ENCODE measurements around the gene PRKCQ.

Gene PRKCQ

GRCh38 chr10:6514180-6514579 lies 65.9 kb downstream of the PRKCQ start:
- Histone ChIP-seq H3K9ac (ENCODE audit: low read length) (no peak overlapping the region), H3K36me3 (ENCODE audit: low read length) (no peaks in the 10 kb centered on the region), H3K9me2 (replicated peaks; ENCODE audit: insufficient read depth, low read length) (no peaks in the 10 kb centered on the region), H2AFZ (ENCODE audit: low read depth, low read length, severe bottlenecking) (no peak overlapping the region), H3K4me3 (ENCODE audit: insufficient read depth, low read length, poor library complexity, severe bottlenecking) (no peak overlapping the region), H3K79me2 (ENCODE audit: insufficient read depth, low read length) (no peaks in the 10 kb centered on the region), H3K4me2 (ENCODE audit: low read depth, low read length, poor library complexity, severe bottlenecking) (no peak overlapping the region), H3K27me3 (ENCODE audit: low read length) (no peaks in the 10 kb centered on the region), H3F3A (ENCODE audit: insufficient read depth) (no peaks in the 10 kb centered on the region), H4K20me1 (ENCODE audit: low read depth, low read length) (no peaks in the 10 kb centered on the region), H3K27ac (ENCODE audit: low read depth, low read length) (no peak overlapping the region), H3K9me3 (ENCODE audit: insufficient read depth, low read length) (0 out of 2 replicates have a peak, but pooled peaks cover 9% of the 10 kb centered on the region)
- TF ChIP-seq EZH2phosphoT487 (conservative IDR thresholded peaks at IDR 0.05; ENCODE audit: low read length) (no peak), CTCF (IDR thresholded peaks at IDR 0.05; ENCODE audit: insufficient read depth, low read length, poor library complexity, severe bottlenecking) (no peak)

- no peak overlapping the region for H3K9ac ChIP-seq (ENCODE audit: low read length)
- H3F3A ChIP-seq (ENCODE audit: insufficient read depth), result no peaks in the 10 kb centered on the region
- H3K79me2 ChIP-seq (ENCODE audit: insufficient read depth, low read length), result no peaks in the 10 kb centered on the region
- no peak overlapping the region for H3K4me3 ChIP-seq (ENCODE audit: insufficient read depth, low read length, poor library complexity, severe bottlenecking)
- H4K20me1 ChIP-seq (ENCODE audit: low read depth, low read length), result no peaks in the 10 kb centered on the region
- no peaks in the 10 kb centered on the region for H3K9me2 ChIP-seq (replicated peaks; ENCODE audit: insufficient read depth, low read length)
- no peak overlapping the region for H2AFZ ChIP-seq (ENCODE audit: low read depth, low read length, severe bottlenecking)
- no peak overlapping the region for H3K27ac ChIP-seq (ENCODE audit: low read depth, low read length)
- no peaks in the 10 kb centered on the region for H3K36me3 ChIP-seq (ENCODE audit: low read length)
- H3K27me3 ChIP-seq (ENCODE audit: low read length), result no peaks in the 10 kb centered on the region
- TF ChIP-seq EZH2phosphoT487 (conservative IDR thresholded peaks at IDR 0.05; ENCODE audit: low read length) (no peak), CTCF (IDR thresholded peaks at IDR 0.05; ENCODE audit: insufficient read depth, low read length, poor library complexity, severe bottlenecking) (no peak)
- H3K9me3 ChIP-seq (ENCODE audit: insufficient read depth, low read length), result 0 out of 2 replicates have a peak, but pooled peaks cover 9% of the 10 kb centered on the region
- H3K4me2 ChIP-seq (ENCODE audit: low read depth, low read length, poor library complexity, severe bottlenecking), result no peak overlapping the region
Observed at GRCh38 chr10:6513476-6513875, 66.6 kb downstream of the PRKCQ start.

GRCh38 chr10:6512182-6512581 lies 67.9 kb downstream of the PRKCQ start:
- Histone ChIP-seq H3K36me3 (ENCODE audit: low read length) (no peaks in the 10 kb centered on the region), H3K27ac (ENCODE audit: low read depth, low read length) (no peak overlapping the region), H3K4me2 (ENCODE audit: low read depth, low read length, poor library complexity, severe bottlenecking) (no peak overlapping the region), H3K4me3 (ENCODE audit: insufficient read depth, low read length, poor library complexity, severe bottlenecking) (no peak overlapping the region), H3K9me2 (replicated peaks; ENCODE audit: insufficient read depth, low read length) (no peaks in the 10 kb centered on the region), H3K27me3 (ENCODE audit: low read length) (no peaks in the 10 kb centered on the region), H2AFZ (ENCODE audit: low read depth, low read length, severe bottlenecking) (no peak overlapping the region), H3K79me2 (ENCODE audit: insufficient read depth, low read length) (no peaks in the 10 kb centered on the region), H4K20me1 (ENCODE audit: low read depth, low read length) (no peaks in the 10 kb centered on the region), H3K9ac (ENCODE audit: low read length) (no peak overlapping the region), H3F3A (ENCODE audit: insufficient read depth) (no peaks in the 10 kb centered on the region), H3K9me3 (ENCODE audit: insufficient read depth, low read length) (0 out of 2 replicates have a peak, but pooled peaks cover 9% of the 10 kb centered on the region)
- TF ChIP-seq EZH2phosphoT487 (conservative IDR thresholded peaks at IDR 0.05; ENCODE audit: low read length), result no peak
- no peak for TF ChIP-seq CTCF (IDR thresholded peaks at IDR 0.05; ENCODE audit: insufficient read depth, low read length, poor library complexity, severe bottlenecking)
